Fibroblast of skin of back (primary cell): ENCODE results near the gene ECSCR. TPM values are rescaled to one million over a fixed set of nuclear protein-coding genes. Genes with fewer than 3 reads are reported as not detected.
"Not testable (repeated sequence)": the region's sequence is repeated elsewhere in the genome, so short reads cannot be mapped to it uniquely, and the experiment has no call there.

Experiments used
- DNase-seq: peaks from one replicate; pipeline ENCODE4 v3.0.0-alpha.2; 2013
- polyA plus RNA-seq, 2 experiments: library from polyadenylated mRNA; unstranded; fragments of 120-200 nt; gene quantifications; one replicate each; pipeline ENCODE4 v1.2.1, GENCODE V29; 2013; ENCODE audit not compliant: insufficient read length in 2 of 2

ECSCR gene, protein sequence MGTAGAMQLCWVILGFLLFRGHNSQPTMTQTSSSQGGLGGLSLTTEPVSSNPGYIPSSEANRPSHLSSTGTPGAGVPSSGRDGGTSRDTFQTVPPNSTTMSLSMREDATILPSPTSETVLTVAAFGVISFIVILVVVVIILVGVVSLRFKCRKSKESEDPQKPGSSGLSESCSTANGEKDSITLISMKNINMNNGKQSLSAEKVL
- 3.5 TPM for polyA plus RNA-seq (2013, experiment 1 of 2; ENCODE audit: insufficient read length)
- polyA plus RNA-seq (2013, experiment 2 of 2; ENCODE audit: insufficient read length) = 2.4 TPM

DNA sequence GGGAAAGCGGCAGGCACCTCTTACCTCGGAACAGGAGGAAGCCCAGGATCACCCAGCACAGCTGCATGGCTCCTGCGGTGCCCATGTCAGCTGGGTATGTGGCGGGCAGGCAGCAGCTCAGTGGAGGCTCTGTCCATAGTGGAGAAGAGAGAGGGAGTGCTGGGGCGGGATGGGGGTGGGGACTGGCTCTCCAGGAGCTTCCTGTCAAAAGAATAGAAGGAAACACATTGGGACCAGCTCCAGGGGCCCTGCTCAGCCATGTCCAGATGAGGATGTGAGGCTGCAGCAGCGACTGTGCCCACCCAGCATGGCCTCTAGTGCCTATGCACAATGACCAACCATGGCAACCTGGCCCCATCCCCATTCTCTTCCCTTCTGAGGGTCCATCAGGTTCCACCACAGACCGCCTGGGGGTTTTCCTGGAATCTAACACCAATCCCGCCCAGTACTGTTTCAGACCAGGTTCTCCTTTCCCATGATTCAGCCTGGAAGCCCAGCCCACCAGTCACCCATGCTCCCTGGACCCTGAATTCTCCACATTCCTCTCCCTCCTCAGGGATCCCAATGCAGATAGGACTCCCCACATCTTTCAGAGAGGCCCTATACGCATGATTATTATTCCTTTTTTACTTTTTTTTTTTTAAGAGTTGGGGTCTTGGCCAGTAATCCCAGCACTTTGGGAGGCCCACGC, at the start of gene ECSCR:
ECSCR (minus strand) TSS at position 158 of the 691 bp plus-strand sequence; CDS start at position 85, 73 bp downstream.
- peak; percentile 47 for DNase-seq

DNA sequence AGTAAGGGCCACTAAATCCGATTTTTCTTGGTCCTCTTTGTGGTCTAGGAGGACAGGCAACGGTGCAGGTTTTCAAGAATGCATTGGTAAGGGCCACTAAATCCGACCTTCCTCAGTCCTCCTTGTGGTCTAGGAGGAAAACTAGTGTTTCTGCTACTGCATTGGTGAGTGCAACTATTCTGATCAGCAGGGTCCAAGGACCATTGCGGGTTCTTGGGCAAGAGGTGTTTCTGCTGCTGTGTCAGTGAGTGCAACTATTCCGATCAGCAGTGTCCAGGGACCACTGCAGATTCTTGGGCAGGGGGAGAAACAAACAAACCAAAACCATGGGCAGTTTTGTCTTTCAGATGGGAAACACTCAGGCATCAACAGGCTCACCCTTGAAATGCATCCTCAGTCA, 42.2 kb upstream of the ECSCR start:
- DNase-seq = not testable (repeated sequence)

DNA sequence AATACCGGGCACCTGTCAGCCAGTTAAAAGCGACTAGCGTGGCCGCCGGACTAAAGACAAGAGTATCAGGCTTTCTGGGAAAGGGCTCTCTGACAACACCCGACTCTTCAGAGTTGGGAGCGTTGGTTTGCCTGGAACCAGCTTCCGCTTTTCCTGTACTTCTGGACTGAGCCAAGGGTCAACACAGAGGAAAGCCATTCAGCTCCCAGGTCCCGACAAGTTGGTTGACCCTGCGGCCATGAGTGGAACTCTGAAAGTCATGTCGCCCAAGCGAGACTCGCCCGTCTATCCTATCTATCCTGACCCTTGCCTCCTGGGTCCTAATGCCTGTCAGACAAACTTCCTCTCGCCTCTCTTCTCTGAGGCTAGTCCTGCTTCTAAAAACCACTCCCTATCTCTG, 41.3 kb upstream of the ECSCR start:
- DNase-seq = not testable (repeated sequence)

DNA sequence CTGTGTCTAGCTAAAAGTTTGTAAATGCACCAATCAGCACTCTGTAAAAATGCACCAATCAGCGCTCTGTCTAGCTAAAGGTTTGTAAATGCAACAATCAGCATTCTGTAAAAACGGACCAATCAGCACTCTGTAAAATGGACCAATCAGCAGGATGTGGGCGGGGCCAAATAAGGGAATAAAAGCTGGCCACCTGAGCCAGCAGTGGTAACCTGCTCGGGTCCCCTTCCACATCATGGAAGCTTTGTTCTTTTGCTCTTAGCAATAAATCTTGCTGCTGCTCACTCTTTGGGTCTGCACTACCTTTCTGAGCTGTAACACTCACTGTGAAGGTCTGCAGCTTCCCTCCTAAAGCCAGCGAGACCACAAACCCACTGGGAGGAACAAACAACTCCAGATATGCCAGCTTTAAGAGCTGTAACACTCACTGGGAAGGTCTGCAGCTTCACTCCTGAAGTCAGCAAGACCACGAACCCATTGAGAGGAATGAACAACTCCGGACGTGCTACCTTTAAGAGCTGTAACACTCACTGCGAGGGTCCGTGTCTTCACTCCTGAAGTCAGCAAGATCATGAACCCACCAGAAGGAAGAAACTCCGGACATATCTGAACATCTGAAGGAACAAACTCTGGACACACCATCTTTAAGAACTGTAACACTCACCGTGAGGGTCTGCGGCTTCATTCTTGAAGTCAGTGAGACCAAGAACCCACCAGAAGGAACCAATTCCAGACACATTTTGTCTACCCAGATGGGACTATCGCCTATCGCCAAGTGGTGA, 40.7 kb upstream of the ECSCR start:
- DNase-seq = not testable (repeated sequence)

DNA sequence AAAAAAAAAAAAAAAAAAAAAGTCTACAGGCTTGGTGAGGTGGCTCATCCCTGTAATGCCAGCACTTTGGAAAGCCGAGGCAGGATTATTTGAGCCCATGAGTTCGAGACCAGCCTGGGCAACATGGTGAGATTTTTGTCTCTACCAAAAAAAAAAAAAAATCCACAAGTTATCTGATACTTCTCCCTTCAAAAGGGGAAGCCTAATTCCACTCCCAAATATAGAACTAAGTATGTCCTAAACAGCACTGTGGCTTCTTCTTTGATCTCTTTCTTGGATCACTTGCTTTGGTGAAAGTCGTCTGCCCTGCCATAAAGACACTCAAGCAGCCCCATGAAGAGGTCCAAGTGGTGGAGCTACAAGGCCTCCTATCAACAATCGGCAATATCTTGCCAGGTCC, 38.8 kb upstream of the ECSCR start:
- no peak for DNase-seq

DNA sequence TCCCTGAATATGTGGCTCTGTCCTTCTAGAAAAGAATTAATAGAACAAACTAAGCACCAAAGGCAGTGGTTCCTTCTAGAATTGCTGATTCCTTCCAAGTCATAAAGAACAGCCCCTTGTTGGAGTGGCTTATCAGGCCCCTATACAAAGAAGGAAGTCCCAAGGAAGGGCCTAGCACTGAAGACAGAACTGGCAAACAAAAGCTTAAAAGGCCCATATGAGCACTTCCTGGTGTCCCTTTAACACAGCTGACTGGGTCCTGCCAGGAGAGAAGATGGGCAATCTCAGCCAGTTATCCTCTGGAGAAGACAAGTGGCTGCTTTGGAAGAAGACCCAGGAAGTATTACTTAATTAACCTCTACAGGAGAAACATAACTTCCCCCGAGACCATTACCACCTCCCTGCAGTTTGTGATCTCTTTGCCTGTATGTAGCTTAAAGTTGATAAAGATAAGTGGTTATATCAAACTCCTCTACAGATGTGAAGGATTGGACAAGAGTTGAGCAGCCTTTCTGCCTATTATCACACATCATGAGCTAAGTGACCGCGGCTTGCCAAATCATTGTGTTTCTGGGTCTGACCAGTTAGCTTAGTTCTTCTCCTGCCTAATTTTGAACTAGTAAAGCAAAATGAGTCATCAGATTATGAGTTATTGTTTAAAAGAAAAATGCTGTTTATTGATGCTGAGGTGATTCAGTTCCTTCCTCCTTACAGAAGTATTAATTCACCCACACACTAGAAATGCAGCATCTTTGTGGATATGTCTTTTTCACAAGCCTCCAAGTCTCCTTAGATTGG, 33.3 kb upstream of the ECSCR start:
- peak; percentile 33 for DNase-seq

DNA sequence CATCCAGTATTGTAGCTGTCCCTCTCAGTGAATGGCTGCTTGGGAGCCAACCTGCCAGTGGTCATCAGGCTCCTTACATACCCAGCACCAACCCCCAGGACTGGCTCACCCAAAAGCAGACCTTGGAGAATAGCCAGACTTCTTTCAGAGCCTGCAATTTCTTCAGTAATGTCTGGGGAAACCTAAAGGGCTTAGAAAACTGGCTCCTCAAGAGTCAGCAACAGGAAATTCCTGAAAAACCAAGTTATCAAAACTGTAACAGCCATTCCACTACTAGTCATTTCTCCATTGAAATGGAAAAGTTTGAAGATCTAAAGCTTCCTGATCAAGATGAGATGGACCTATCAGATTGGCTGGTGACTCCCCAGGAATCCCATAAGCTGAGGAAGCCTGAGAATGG, 32.3 kb upstream of the ECSCR start:
- DNase-seq = peak; percentile 79

DNA sequence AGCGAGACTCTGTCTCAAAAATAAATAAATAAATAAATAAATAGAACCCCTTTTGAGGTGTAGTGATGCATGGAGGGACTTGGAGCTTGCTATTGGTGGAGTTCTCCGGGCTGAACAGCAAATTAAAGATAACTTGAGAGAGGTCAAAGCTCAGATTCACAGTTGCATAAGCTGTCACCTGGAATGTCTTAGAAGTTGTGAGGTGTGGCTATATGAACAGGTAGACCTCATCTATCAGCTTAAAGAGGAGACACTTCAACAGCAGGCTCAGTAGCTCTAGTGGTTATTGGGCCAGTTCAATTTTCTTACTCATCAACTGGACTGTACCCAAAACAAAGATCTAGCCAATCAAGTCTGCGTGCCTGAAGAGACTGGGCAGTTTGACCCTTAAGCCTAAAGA, 31.7 kb upstream of the ECSCR start:
- DNase-seq = no peak

DNA sequence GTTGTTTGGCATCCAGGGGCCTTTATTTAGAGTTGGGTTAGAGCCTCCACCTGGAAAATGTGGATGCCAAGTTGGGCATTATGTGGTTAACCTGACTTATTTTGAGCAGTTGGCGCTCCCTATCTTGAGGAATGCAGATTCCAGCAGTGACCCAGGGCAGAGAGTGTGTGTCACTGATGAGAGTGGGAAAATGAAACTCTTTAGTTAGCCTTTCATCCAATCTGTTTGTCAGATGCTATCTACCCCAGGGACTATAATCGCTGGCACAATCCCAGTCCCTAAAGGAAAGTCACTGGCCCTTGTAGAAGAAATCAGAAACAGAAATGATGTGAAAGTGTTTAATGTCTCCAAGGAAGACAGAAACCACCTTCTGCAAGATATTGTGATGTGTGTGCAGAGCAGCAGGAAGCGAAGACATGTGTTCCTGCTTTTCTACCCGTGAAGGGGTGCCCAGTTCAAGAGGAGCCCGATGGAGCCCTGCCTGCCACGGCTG, 30.2 kb upstream of the ECSCR start:
- DNase-seq = peak; percentile 69

DNA sequence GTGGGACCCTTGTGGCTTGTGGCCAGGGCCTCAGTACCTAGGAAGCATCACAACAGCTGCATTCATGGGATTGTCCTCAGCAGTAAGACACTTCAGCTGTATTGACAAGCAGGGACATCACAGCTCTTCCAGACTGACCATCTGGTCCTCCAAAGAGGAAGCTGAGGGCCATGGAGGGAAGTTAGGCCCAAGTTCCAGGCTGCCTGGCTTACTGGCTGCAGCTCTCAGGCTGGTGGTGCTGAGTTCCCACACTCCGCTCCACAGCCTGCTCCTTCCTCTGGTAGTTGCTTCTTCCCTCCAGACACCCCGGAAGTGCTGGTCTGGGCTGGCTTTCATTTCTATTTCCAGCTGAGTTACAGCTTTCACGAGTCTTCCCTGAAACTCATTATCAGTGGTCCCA, 25.7 kb upstream of the ECSCR start:
- DNase-seq = no peak

DNA sequence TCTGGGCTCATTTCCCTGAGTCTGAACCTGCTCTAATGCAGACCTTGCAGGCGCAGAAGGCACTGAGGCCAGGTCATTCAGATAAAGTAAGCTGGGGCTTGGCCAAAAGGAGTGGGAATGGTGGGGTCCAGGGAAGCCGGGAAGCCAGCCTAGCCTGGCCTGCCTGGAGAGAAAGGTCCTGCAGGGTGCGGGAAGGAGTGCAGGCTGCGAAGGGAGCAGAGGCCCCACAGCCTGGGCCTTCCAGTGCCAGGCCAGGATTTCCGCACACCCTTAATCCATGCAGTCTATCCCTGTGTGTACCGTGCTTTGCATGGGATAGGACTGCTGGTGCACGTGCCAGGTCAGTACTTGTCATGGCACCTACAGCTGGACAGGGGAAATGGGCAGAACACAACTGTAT, 23.7 kb upstream of the ECSCR start:
- no peak for DNase-seq

DNA sequence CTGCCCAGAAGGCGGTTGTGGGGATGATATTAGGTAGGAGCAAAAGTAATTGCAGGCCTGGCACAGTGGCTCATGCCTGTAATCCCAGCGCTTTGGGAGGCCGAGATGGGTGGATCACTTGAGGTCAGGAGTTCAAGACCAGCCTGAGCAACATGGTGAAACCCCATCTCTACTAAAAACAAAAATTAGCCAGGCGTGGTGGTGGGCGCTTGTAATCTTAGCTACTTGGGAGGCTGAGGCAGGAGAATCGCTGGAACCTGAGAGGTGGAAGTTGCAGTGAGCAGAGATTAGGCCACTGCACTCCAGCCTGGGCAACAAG, 20.3 kb upstream of the ECSCR start:
- not testable (repeated sequence) for DNase-seq

DNA sequence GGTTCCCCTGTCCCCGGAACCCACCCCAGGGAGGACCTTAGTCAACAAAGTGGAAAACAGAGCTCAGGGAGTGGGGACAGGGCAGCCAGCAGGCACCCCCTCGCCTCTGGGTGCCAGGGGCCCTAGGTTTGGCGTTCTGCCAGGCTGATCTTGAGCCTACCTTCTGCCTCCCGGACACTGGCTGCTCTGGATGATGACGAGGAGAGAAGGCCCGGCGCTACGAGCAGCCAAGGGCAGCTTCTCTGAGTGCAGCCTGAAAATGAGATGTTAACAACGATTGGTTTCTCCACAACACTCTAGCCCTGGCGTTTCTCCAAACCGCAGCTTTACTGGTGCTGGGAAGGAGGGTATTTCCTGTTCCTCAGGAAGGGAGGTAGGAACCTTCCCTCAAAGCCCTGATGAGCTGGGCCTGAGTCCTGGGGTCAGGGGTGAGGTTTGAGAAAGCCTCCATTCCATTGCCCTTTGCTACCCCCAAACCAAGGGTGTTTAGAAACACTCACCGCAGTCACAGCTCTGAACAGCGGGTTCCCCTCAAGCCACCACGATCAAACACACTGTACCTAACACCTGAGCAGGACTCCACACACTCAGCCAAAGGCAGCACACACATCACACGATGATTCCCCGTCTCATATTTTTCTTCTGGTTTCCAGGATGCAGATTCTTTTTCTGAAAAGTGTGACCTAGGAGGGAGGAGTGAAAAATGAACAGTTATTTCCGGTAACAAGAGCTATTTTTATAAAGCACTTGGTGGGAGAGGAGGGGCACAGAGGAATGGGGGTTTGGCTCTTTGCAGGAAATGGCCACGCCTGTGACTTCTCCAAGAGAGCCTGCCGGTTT, 19.7 kb upstream of the ECSCR start, which contains the start of gene STING1:
STING1 (minus strand) TSS at position 709 of the 840 bp plus-strand sequence. CDS start 1,054 bp downstream, outside the sequence.
- peak; percentile 98 for DNase-seq

DNA sequence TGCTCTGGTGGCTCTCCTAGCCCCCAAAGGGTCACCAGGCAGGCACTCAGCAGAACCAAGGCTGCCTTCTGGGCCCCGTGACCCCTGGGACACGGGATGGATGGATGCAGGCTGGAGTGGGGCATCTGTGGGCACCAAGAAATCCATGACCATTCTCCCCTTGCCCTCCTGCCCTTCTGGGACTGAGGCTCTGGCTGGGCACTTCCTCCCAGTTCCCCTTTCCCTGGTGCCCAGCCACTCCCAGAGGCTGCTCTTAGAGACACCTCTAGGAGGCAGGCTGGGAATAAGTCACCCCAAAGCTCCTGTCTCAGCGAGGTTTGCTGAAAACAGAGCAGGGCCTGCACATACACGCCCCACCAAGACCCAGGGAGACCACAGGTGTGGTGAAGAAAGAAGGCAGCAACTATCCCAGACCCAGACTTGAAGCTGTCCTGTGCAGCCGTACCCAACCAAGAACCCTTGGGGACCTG, 19.1 kb upstream of the ECSCR start:
- no peak for DNase-seq

DNA sequence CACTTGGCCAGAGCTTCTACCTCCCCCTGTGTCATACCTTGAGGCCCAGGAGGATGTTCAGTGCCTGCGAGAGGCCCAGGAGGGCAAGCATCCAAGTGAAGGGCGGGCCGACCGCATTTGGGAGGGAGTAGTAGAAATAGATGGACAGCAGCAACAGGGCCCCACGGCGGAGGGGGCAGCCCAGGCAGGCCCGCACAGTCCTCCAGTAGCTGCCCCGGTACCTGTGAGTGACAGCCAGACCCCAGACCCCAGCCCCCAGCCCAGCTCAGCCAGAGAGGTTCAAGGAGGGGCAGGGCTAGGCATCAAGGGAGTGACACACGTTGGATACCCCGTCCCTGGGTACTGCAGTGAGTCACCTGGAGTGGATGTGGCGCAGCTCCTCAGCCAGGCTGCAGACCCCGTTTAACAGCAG, 18.6 kb upstream of the ECSCR start:
- no peak for DNase-seq

DNA sequence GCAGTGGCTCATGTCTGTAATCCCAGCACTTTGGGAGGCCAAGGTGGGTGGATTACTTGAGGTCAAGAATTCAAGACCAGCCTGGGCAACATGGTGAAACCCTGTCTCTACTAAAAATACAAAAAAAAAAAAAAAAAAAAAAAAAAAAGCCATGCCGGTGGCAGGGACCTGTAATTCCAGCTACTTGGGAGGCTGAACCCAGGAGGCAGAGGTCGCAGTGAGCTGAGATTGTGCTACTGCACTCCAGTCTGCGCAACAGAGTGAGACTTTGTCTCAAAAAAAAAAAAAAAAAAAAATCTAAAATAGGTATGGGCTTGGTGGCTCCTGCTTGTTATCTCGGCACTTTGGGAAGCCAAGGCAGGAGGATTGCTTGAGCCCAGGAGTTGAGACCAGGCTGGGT, 17.2 kb upstream of the ECSCR start:
- DNase-seq = not testable (repeated sequence)

DNA sequence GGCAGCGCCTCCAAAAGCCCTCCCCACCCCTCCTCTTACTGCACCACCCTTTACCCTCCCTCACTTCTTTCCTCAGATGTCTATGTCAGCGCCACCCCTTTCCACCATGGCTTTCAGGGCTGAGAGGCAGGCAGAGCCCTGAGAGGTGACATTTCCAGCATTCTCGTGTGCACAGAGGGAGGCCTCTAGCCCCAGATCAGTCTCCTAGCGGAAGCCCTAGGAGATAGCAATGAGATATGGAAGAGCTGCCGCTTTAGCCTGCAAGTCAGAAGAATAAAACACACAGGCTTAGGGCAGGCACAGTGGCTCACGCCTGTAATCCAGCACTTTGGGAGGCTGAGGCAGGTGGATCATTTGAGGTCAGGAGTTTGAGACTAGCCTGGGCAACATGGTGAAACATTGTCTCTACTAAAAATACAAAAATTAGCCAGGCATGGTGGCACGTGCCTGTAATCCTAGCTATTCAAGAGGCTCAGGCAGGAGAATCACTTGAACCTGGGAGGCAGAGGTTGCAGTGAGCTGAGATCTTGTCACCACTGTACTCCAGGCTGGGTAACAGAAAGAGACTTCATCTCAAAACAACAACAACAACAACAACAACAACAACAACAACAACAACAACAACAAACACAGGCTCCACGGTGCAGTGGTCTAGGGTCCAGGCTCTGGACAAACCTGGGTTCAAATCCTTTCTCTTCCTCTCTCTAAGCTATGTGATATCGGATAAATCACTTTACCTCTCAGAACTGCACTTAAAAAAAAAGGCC, 16.3 kb upstream of the ECSCR start:
- DNase-seq = not testable (repeated sequence)

DNA sequence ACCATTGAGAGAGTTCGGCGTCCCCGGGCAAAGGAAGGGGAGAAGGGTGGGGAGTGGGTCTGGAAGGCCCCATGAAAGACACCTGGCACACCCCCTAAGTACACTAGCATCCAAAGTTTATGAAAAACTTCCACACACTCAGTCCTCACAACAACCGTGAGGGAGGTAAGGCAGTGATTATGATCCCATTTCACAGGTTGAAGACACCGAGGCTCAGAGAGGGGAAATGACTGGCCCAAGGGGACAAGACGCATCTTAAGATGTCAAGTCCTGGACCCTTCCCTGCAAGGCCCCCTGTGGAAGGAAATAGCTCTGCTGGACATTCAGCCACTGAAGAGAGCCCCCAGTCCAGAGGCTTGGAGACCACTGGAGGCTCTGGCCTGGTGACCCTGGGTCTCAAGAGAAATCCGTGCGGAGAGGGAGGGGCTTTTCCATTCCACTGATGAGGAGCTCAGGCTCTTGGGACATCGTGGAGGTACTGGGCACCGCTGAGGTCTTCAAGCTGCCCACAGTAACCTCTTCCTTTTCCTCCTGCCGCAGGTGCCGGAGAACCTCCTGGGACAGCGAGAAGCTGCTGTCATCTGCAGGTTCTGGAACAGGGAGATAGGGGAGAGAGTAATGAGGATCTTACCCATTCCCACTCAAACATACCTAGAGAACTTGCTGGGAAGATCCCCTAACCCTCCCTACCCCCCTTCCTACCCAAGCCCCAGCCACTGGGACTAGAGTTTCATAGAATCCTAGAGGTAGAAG, 13.5 kb upstream of the ECSCR start:
- no peak for DNase-seq

DNA sequence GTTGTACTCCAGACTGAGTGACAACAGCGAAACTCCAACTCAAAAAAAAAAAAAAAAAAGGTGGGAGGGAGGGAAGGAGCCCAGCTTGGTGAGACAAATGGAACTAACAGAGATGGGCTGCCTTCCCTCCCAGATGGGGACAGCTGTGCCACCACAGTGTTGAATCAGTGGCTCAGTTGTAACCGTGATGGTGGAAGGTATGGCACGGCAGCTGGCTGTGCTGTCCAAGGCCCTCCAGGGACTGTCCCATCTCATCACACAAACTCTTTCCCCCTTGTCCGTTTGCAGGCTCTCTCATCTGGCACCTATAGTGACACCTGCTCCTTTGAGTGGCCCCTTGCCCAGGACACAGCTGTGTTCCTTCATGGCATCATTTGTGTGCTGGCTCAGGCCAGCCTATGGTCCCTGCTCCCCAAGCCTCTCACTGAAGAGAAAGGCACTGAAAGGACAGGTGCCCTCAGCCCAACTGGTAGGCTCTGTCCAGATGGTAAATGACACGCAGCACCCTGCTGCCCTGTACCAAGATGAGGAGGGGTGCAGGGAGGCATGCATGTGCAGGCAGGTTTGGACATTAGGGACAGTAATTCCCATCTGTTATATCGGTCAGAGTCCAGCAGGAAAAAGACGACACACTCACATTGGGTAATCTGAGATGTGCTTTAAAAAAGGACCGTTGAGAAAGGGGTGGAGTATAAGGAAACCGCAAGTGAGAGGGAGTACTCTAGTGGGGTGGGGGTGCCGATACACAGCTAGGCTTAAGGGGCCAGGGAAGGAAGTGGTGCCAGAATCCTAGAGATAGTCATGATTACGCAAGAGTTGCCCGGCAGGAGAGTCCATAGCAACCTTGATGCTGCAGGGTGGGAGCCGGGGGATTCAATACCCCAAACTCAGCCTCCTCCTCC, 12.6 kb upstream of the ECSCR start:
- DNase-seq = peak; percentile 44
